ENCODE data around the gene URAD. TPM values are rescaled to one million over a fixed set of nuclear protein-coding genes. Genes with fewer than 3 reads are reported as not detected.

Gene URAD
- total RNA-seq, 1 donor from 2014 or later, result not detected

Other genes with a start within 250 kb of the URAD start
- gene GSX1, start 196.2 kb downstream of the URAD start, total RNA-seq, result not detected in 2 replicates
- not detected in 2 replicates for gene PDX1, start 68.7 kb downstream of the URAD start, total RNA-seq
- gene CDX2, start 19.4 kb downstream of the URAD start, total RNA-seq, result not detected in 2 replicates
- gene FLT3, start 111.9 kb upstream of the URAD start, total RNA-seq, result not detected in 2 replicates
- 35.4 and 35.6 TPM in 2 replicates for gene PAN3, start 149.9 kb upstream of the URAD start, total RNA-seq